Endothelial cell of umbilical vein (primary cell): Measurements from ENCODE around the gene IFNG-AS1. TPM values are rescaled to one million over a fixed set of nuclear protein-coding genes. Genes with fewer than 3 reads are reported as not detected.

Source experiments
- BruUV-seq: library from RNA; stranded (reverse); fragments of 400-500 nt; replicated peaks from 2 replicates; lab custom pipeline; 2021; lab: Mats Ljungman, UMichigan
- CTCF ChIA-PET: fragments of 300-600, 350-600 bp; sonication (Branson Sonifier 250); formaldehyde crosslinking; loops from one replicate; lab custom pipeline; 2021; ENCODE audit warnings: antibody characterized with exemption, inconsistent platforms; lab: Charles Lee
- POLR2A ChIA-PET: fragments of 300-600, 350-600 bp; sonication (Branson Sonifier 250); formaldehyde crosslinking; loops from one replicate; lab custom pipeline; 2021; ENCODE audit warnings: antibody characterized with exemption, inconsistent platforms; lab: Charles Lee
- DNase-seq: peaks from one replicate; pipeline ENCODE4 v3.0.0-alpha.2; 2011; ENCODE audit warnings: low read depth, low spot score
- FAIRE-seq: peaks from 2 replicates; lab custom pipeline; 2011; peaks lifted over from hg19 to GRCh38; lab: Jason Lieb, UNC
- H2AFZ ChIP-seq: 2 replicates; pipeline ENCODE4 v1.6.0; 2012; ENCODE audit warnings: low read depth, low read length, control low read depth, inconsistent platforms
- H3K27ac ChIP-seq: 2 replicates; pipeline ENCODE4 v1.5.1; 2011; ENCODE audit warnings: low read depth, mild to moderate bottlenecking, control low read depth, low read length, moderate library complexity; ENCODE audit not compliant: insufficient read depth
- H3K27me3 ChIP-seq, 2 experiments: 2 replicates each; pipeline versions ENCODE4 v1.6.0 to v1.6.1; 2011; ENCODE audit warnings: low read length in 2 of 2, mixed read lengths in 1 of 2; ENCODE audit not compliant: control insufficient read depth in 2 of 2, insufficient read depth in 2 of 2
- H3K36me3 ChIP-seq, 2 experiments: 2 replicates in 1 of 2; 3 replicates in 1 of 2; pipeline ENCODE4 v1.5.1; 2011; ENCODE audit warnings: low read length in 2 of 2, mild to moderate bottlenecking in 1 of 2, moderate library complexity in 1 of 2; ENCODE audit not compliant: control insufficient read depth in 2 of 2, insufficient read depth in 2 of 2; ENCODE audit errors: extremely low read depth in 1 of 2
- H3K4me1 ChIP-seq: 3 replicates; pipeline ENCODE4 v1.5.1; 2011; ENCODE audit warnings: mild to moderate bottlenecking, low read length; ENCODE audit not compliant: control insufficient read depth, insufficient read depth; ENCODE audit errors: extremely low read depth
- H3K4me2 ChIP-seq: 2 replicates; pipeline ENCODE4 v1.6.1; 2011; ENCODE audit warnings: low read length, control low read depth, mixed read lengths; ENCODE audit not compliant: insufficient read depth
- H3K4me3 ChIP-seq, 3 experiments: fragments of 200-600 bp in 1 of 3; sonication (generic), shearing (Covaris generic) in 1 of 3; replicated peaks in 1 of 3; 2 replicates each; pipeline ENCODE4 v1.5.1; 2011 to 2016; ENCODE audit warnings: control low read depth in 3 of 3, low read length in 3 of 3, mild to moderate bottlenecking in 2 of 3, inconsistent platforms in 1 of 3, low read depth in 1 of 3, moderate library complexity in 1 of 3; ENCODE audit not compliant: insufficient read depth in 1 of 3
- H3K79me2 ChIP-seq: 2 replicates; pipeline ENCODE4 v1.6.0; 2012; ENCODE audit warnings: low read length, inconsistent platforms; ENCODE audit not compliant: control insufficient read depth, insufficient read depth
- H3K9ac ChIP-seq: replicated peaks from 2 replicates; pipeline ENCODE3; 2011; ENCODE audit warnings: low read length, control low read depth; ENCODE audit not compliant: insufficient read depth; ENCODE audit errors: extremely low read depth
- H3K9me1 ChIP-seq: replicated peaks from 3 replicates; pipeline ENCODE4 v1.6.0; 2011; ENCODE audit warnings: mild to moderate bottlenecking, low read length; ENCODE audit not compliant: control insufficient read depth, insufficient read depth; ENCODE audit errors: extremely low read depth
- H3K9me3 ChIP-seq: replicated peaks from 2 replicates; pipeline ENCODE4 v1.5.1; 2012; ENCODE audit warnings: low read length, inconsistent platforms; ENCODE audit not compliant: control insufficient read depth, insufficient read depth
- H4K20me1 ChIP-seq: replicated peaks from 2 replicates; pipeline ENCODE3; 2011; ENCODE audit warnings: mild to moderate bottlenecking, low read length; ENCODE audit not compliant: control insufficient read depth, insufficient read depth; ENCODE audit errors: extremely low read depth
- CTCF ChIP-seq, 2 donors: IDR thresholded peaks; 1 replicate in 1 of 2; 2 replicates in 1 of 2; pipeline ENCODE4 v1.5.1; 2011; ENCODE audit warnings: low read length in 2 of 2, mild to moderate bottlenecking in 2 of 2, moderate library complexity in 2 of 2, control low read depth in 1 of 2, inconsistent platforms in 1 of 2, low read depth in 1 of 2; ENCODE audit not compliant: insufficient read depth in 1 of 2; ENCODE audit errors: extremely low read depth in 1 of 2
- EZH2 ChIP-seq: IDR thresholded peaks from 2 replicates; pipeline ENCODE4 v1.6.1; 2012; ENCODE audit warnings: borderline replicate concordance, low read depth, mild to moderate bottlenecking, moderate library complexity, low read length, inconsistent platforms; ENCODE audit not compliant: severe bottlenecking
- FOS ChIP-seq: IDR thresholded peaks from 2 replicates; pipeline ENCODE4 v1.6.1; 2011; ENCODE audit warnings: mild to moderate bottlenecking, low read length, moderate library complexity, borderline replicate concordance; ENCODE audit not compliant: insufficient read depth
- GATA2 ChIP-seq: IDR thresholded peaks from 2 replicates; pipeline ENCODE4 v1.7.0; 2011; ENCODE audit warnings: low read depth, mild to moderate bottlenecking, moderate library complexity, mixed read lengths, low read length; ENCODE audit not compliant: insufficient read length, insufficient read depth
- JUN ChIP-seq: IDR thresholded peaks from 2 replicates; pipeline ENCODE4 v1.6.1; 2011; ENCODE audit warnings: borderline replicate concordance, low read depth; ENCODE audit not compliant: insufficient read length, insufficient read depth
- MAX ChIP-seq: IDR thresholded peaks from 2 replicates; pipeline ENCODE4 v1.6.1; 2011; ENCODE audit not compliant: insufficient read depth, insufficient read length
- MYC ChIP-seq: IDR thresholded peaks from one replicate; pipeline ENCODE4 v1.6.1; 2011; ENCODE audit warnings: mild to moderate bottlenecking, low read depth, low read length
- POLR2A ChIP-seq: IDR thresholded peaks from 2 replicates; pipeline ENCODE4 v1.6.1; 2012; ENCODE audit warnings: low read depth, mild to moderate bottlenecking, control low read depth, low read length
- dilution Hi-C: fragments of 300-500 bp; cut with MboI; formaldehyde crosslinking; loops from one replicate; pipeline ENCODE4 v1.15.0; 2019; ENCODE audit warnings: low sequenced_read_pairs; ENCODE audit not compliant: extremely low pct_ligation_motif_present
- intact Hi-C: fragments of 100-400 bp; cut with micrococcal nuclease; formaldehyde crosslinking; loops from one replicate; pipeline ENCODE4 v1.10.0; 2022
- polyA plus RNA-seq, 4 experiments: library from polyadenylated mRNA; depleted of rRNA in 3 of 4; stranded (reverse) in 3 of 4; unstranded in 1 of 4; fragments of >200 nt; gene quantifications; 2 replicates each; pipeline versions ENCODE4 v1.2.1 to v1.2.3, GENCODE V29; 2011 to 2012; ENCODE audit warnings: missing spikeins in 1 of 4
- total RNA-seq: library from RNA; stranded (reverse); gene quantifications from 2 replicates; pipeline ENCODE4 v1.2.3, GENCODE V29; 2021

The IFNG-AS1 gene
- total and polyA plus RNA-seq, 2 donors (not counting 3 experiments of a cell fraction or from before 2014, with no cell fraction given) = not detected

DNA sequence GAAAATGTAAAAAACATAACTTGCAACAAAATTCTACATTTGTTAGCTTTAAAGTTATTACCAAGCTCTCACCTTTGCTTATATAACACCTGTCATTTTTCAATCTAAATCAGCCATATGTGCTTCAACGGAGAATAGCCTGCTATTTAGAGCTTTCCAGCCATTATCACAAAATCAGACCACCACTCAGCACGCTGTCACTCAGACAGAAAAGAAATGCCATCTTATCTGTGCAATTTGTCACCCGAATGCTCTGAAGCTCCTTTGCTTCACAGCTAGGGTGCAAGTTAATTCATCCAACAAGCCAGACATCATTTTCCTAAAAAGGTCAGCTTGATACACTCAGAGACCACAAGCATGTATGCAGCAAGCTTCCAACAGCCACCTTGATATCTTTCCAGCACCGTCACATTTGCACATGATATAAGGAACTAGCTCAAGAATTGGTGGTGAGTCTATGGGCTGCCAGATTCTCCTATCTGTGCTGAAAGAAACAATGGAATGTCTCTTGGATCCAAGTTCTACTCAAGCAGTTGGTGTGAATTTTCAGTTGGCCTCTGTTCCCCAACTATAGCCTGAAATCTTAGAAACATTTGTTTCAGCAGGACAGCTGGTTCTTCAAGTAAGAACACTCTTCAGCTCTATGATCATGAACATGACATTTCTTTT lies 20.0 kb upstream of the IFNG-AS1 start:
- FAIRE-seq = no peak
- intact Hi-C loops = no loop called here
- CTCF ChIA-PET = no interaction called here

More for the DNA sequence above, 20.0 kb upstream of the IFNG-AS1 start:
- no peaks in the 10 kb centered on the region for H3K9me3 ChIP-seq
- H2AFZ ChIP-seq = no peak overlapping the region
- no peaks in the 10 kb centered on the region for H3K4me1 ChIP-seq
- no peaks in the 10 kb centered on the region for H3K79me2 ChIP-seq
- no peak overlapping the region for H3K27ac ChIP-seq
- dilution Hi-C loops = no loop called here
- H3K4me2 ChIP-seq = no peak overlapping the region
- BruUV-seq = no TSS peak
- no peak for DNase-seq
- no peaks in the 10 kb centered on the region for H3K27me3 ChIP-seq
- no peaks in the 10 kb centered on the region for H4K20me1 ChIP-seq
- no peaks in the 10 kb centered on the region for H3K36me3 ChIP-seq
- TF ChIP-seq MAX (no peak), GATA2 (no peak), POLR2A (no peak), JUN (no peak), MYC (no peak), EZH2 (no peak), FOS (no peak), CTCF (IDR thresholded peaks at IDR 0.05; ENCODE audit: extremely low read depth in 1 of 2, insufficient read depth in 1 of 2, low read depth in 1 of 2, low read length in 2 of 2) (no peak)
- H3K4me3 ChIP-seq = no peak overlapping the region
- no peaks in the 10 kb centered on the region for H3K9me1 ChIP-seq
- POLR2A ChIA-PET = no interaction called here
- H3K9ac ChIP-seq = no peak overlapping the region
